ENCODE results near the gene CTSO.

CTSO gene

DNA sequence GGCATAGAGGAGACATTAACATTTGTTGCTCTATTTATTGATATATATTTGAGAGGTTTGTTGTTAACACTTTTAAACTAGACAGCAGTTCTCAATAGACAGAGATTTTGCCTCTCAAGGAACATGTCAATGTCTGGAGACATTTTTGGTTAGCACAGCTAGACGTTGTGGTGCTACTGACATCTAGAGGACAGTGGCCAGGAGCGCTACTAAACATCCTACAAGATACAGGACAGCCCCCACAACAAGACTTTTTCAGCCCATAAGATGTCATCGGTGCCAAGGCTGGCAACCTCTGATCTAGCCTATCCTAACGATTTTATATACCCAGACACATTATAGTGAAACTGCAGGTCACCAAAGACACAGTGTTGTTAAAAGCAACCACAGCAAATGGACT lies 18.4 kb upstream of the CTSO start:
- Histone ChIP-seq H3K4me1 (ENCODE audit: control insufficient read depth, low read depth, low read length) (peaks cover 14% of the 10 kb centered on the region), H3K4me3 (ENCODE audit: low read length) (no peak overlapping the region), H3K27me3 (ENCODE audit: control insufficient read depth, insufficient read depth, low read length) (no peaks in the 10 kb centered on the region), H3K36me3 (ENCODE audit: control insufficient read depth, low read depth, low read length) (no peaks in the 10 kb centered on the region), H3K27ac (ENCODE audit: low read length) (no peak overlapping the region), H3K9ac (ENCODE audit: low read length) (no peak overlapping the region), H3K9me3 (ENCODE audit: control insufficient read depth, low read depth, low read length) (no peaks in the 10 kb centered on the region)

DNA sequence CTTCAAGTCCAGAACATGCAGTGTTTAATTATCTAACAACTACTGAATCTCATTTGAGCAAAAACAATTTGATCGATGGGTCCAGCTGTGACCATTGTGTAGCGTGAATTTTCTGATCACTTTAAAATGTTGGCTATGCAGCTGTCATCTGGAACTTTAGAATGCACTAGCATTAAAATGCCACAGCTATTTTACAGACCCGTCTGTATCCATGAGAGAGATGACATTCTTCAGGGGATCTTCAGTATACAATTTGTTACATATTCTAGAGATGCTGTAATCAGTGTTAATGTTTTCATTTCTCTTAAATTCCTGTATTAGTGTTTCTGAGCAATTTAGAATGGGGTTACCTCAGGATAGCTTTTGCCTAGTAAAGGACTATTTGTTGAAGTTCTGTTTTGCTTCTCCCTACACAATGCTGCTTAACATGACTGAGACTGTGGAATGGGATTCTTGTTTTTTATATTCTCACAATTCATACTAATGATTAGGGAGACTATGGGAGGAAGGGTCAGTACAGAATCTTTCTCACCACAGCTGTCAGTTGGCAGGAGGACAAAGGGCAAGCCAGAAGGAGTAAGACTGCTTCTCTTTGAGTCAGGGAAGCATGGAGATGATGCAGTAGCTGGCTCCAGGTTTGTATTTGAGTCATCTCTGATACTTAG lies 13.2 kb upstream of the CTSO start:
- Histone ChIP-seq H3K27ac (ENCODE audit: low read length) (no peak overlapping the region), H3K4me3 (ENCODE audit: low read length) (no peak overlapping the region)

DNA sequence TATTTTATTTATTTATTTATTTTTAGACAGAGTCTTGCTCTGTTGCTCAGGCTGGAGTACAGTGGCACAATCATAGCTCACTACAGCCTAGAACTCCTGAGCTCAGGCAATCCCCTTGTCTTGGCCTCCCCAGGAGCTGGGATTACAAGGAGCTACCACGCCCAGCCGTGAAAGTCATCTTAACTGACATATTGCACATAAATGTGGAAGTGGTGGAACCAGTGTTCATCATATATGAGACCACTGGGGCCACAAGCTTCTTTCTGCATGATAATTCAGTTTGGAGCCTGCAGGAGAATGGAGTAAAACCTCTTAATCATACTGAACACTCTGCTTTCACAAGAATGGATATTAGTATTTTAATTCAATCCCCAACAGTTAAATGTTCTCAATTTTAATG lies 12.5 kb upstream of the CTSO start:
- no peak overlapping the region for H3K4me3 ChIP-seq (ENCODE audit: low read length)
- no peaks in the 10 kb centered on the region for H3K27me3 ChIP-seq (ENCODE audit: control insufficient read depth, insufficient read depth, low read length)
- H3K9me3 ChIP-seq (ENCODE audit: control insufficient read depth, low read depth, low read length) = no peaks in the 10 kb centered on the region
- H3K36me3 ChIP-seq (ENCODE audit: control insufficient read depth, low read depth, low read length) = no peaks in the 10 kb centered on the region
- no peak overlapping the region for H3K27ac ChIP-seq (ENCODE audit: low read length)
- H3K9ac ChIP-seq (ENCODE audit: low read length) = no peak overlapping the region
- no peaks in the 10 kb centered on the region for H3K4me1 ChIP-seq (ENCODE audit: control insufficient read depth, low read depth, low read length)

More for the DNA sequence above, 13.2 kb upstream of the CTSO start:
- H3K4me1 ChIP-seq (ENCODE audit: control insufficient read depth, low read depth, low read length) = no peaks in the 10 kb centered on the region
- H3K9me3 ChIP-seq (ENCODE audit: control insufficient read depth, low read depth, low read length) = no peaks in the 10 kb centered on the region
- no peaks in the 10 kb centered on the region for H3K36me3 ChIP-seq (ENCODE audit: control insufficient read depth, low read depth, low read length)
- H3K27me3 ChIP-seq (ENCODE audit: control insufficient read depth, insufficient read depth, low read length) = no peaks in the 10 kb centered on the region
- H3K9ac ChIP-seq (ENCODE audit: low read length) = no peak overlapping the region

DNA sequence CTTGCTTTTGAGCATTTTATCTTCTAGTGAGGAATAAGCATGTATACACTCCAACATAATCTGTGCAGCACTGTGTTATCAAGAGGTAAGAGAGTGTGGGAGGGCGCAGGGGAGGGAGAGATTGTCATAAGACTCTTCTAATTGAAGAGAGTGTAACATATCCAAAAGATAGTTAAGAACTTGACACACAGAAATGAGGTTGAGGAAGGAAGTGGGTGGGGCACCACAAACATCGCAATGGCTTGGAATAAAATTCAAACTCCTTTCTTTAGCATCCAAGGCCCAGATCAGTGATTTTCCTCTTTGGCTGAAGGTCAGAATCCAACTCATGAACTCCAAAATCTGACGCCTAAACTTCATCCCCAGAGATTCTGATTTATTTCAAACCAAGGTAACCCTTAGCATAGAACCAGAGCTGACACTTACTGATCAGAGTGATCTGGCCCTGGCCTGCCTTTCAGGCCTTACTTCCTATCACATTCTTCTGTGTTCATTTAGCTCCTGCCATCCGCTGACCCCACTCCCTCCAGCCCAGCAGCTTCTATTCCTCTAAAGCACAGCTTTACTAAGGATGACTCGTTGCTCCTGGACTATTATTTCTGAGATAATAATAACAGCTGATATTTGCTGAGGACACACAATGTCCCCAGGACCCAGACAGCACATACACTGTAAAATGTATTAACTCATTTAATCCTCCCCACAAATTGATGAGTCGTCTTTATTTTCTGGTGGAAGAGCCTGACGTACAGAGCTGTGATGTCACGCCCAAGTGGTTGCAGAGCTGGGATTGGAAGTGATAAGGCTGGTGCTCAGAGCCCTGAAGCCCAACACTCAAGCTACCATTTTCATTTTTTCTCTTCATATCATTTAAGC lies 10.6 kb upstream of the CTSO start:
- no peak overlapping the region for H3K9ac ChIP-seq (ENCODE audit: low read length)
- H3K27me3 ChIP-seq (ENCODE audit: control insufficient read depth, insufficient read depth, low read length) = no peaks in the 10 kb centered on the region
- H3K36me3 ChIP-seq (ENCODE audit: control insufficient read depth, low read depth, low read length) = no peaks in the 10 kb centered on the region
- no peak overlapping the region for H3K27ac ChIP-seq (ENCODE audit: low read length)
- H3K4me3 ChIP-seq (ENCODE audit: low read length) = no peak overlapping the region
- H3K4me1 ChIP-seq (ENCODE audit: control insufficient read depth, low read depth, low read length) = peaks cover 6% of the 10 kb centered on the region
- H3K9me3 ChIP-seq (ENCODE audit: control insufficient read depth, low read depth, low read length) = no peaks in the 10 kb centered on the region

DNA sequence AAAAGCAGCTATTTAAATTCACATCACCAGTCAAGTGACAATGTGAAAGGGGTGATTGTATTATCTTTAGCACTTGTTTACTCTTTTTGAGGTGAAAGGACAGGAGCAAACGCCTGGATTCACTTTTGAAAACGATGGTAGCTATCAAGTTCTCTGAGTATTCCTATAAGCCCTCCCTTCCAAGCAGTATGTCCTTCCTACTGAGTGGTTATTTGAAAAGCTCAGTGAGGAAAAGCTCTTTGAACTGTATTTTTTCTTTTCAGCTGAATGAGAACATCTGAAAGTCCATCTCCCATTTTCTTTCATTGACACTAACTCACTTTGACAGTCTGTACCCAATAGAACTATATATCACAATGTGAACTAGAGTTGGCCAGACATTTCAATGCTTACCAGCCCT lies 9.1 kb upstream of the CTSO start:
- no peak overlapping the region for H3K4me3 ChIP-seq (ENCODE audit: low read length)
- H3K27ac ChIP-seq (ENCODE audit: low read length) = no peak overlapping the region
- H3K27me3 ChIP-seq (ENCODE audit: control insufficient read depth, insufficient read depth, low read length) = no peaks in the 10 kb centered on the region
- no peaks in the 10 kb centered on the region for H3K36me3 ChIP-seq (ENCODE audit: control insufficient read depth, low read depth, low read length)
- no peaks in the 10 kb centered on the region for H3K9me3 ChIP-seq (ENCODE audit: control insufficient read depth, low read depth, low read length)
- H3K9ac ChIP-seq (ENCODE audit: low read length) = no peak overlapping the region
- H3K4me1 ChIP-seq (ENCODE audit: control insufficient read depth, low read depth, low read length) = peaks cover 6% of the 10 kb centered on the region

DNA sequence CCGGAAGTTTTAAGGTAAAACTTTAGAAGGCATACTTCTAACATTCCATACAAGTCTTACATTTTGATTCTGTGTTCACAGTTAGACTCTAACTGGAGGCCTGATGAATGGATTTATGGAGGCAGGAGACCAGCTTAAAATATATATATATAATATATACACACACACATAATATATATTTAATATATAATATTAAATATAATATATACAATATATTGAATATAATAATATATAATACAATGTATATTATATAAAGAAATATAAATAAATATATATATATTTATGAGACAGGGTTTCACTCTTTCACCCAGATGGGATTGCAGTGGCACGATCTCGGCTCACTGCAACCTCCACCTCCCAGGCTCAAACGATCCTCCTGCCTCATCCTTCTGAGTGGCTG lies 7.9 kb upstream of the CTSO start:
- H3K27ac ChIP-seq (ENCODE audit: low read length) = no peak overlapping the region

DNA sequence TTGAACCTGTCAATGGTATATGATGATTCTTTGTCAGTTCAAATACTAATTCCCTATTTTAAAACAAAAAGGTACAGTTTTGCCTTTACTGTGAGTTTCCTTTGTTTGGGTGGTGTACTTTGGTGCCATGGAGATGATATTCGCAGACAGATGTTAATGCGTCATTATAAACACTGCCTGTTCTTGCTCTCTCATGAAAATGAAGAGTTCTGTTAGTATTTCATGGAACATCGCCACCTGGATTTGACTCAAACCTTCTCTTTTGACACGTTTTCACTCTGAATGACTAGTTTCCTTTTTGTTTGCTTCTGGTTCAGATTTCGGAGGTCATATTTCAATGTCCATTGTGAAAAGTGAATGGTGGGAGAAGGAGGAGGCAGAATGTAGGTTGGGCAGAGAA lies 6.9 kb upstream of the CTSO start:
- H3K4me1 ChIP-seq (ENCODE audit: control insufficient read depth, low read depth, low read length) = peaks cover 6% of the 10 kb centered on the region
- H3K4me3 ChIP-seq (ENCODE audit: low read length) = no peak overlapping the region
- no peak overlapping the region for H3K27ac ChIP-seq (ENCODE audit: low read length)
- H3K9me3 ChIP-seq (ENCODE audit: control insufficient read depth, low read depth, low read length) = no peaks in the 10 kb centered on the region
- no peaks in the 10 kb centered on the region for H3K36me3 ChIP-seq (ENCODE audit: control insufficient read depth, low read depth, low read length)
- no peak overlapping the region for H3K9ac ChIP-seq (ENCODE audit: low read length)
- no peaks in the 10 kb centered on the region for H3K27me3 ChIP-seq (ENCODE audit: control insufficient read depth, insufficient read depth, low read length)

More for the DNA sequence above, 7.9 kb upstream of the CTSO start:
- Histone ChIP-seq H3K4me1 (ENCODE audit: control insufficient read depth, low read depth, low read length) (peaks cover 6% of the 10 kb centered on the region), H3K36me3 (ENCODE audit: control insufficient read depth, low read depth, low read length) (no peaks in the 10 kb centered on the region), H3K27me3 (ENCODE audit: control insufficient read depth, insufficient read depth, low read length) (no peaks in the 10 kb centered on the region), H3K9ac (ENCODE audit: low read length) (no peak overlapping the region), H3K9me3 (ENCODE audit: control insufficient read depth, low read depth, low read length) (no peaks in the 10 kb centered on the region), H3K4me3 (ENCODE audit: low read length) (no peak overlapping the region)

DNA sequence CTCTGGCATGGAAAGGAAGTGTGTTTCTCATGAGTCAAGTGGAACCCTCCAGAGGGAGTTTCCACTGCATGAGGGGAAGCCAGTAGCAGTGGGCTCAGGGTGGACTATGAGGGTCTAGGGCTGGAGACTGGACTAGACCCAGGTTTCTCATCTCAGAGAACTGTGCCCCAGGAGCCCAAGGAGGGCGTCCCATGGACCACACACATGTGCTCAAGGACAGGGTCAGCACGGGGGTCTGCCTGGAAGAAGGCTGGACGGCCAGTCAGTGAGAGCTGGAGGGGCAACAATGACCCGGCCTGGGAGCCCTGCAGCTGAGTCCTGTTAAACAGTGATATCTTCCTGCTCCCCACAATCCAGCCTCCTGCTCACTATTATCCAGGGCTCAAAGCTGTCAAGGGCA lies 5.8 kb upstream of the CTSO start:
- Histone ChIP-seq H3K4me1 (ENCODE audit: control insufficient read depth, low read depth, low read length) (peaks cover 6% of the 10 kb centered on the region), H3K27me3 (ENCODE audit: control insufficient read depth, insufficient read depth, low read length) (peaks cover 3% of the 10 kb centered on the region), H3K9me3 (ENCODE audit: control insufficient read depth, low read depth, low read length) (no peaks in the 10 kb centered on the region), H3K36me3 (ENCODE audit: control insufficient read depth, low read depth, low read length) (no peaks in the 10 kb centered on the region), H3K9ac (ENCODE audit: low read length) (no peak overlapping the region), H3K4me3 (ENCODE audit: low read length) (no peak overlapping the region), H3K27ac (ENCODE audit: low read length) (no peak overlapping the region)

DNA sequence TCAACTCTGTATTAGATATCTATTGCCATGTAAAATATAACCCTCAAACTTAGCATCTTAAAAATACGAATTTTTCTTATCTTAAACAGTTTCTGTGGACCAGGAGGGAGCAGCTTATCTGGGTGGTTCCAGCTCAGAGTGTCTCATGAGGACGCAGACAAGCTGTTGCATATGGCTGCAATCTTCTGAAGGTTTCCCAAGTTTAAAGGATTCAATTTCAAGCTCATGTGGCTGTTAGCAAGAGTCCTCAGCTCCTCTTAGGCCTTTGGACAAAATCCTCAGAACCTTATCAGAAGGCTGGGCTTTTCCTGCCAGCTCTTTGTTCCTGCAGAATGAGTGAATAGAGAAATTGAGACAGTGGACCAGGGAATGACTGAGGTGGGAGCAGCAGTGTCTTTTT lies 2.8 kb upstream of the CTSO start:
- Histone ChIP-seq H3K4me3 (ENCODE audit: low read length) (no peak overlapping the region), H3K27ac (ENCODE audit: low read length) (no peak overlapping the region), H3K9ac (ENCODE audit: low read length) (no peak overlapping the region), H3K4me1 (ENCODE audit: control insufficient read depth, low read depth, low read length) (peaks cover 6% of the 10 kb centered on the region), H3K9me3 (ENCODE audit: control insufficient read depth, low read depth, low read length) (no peaks in the 10 kb centered on the region), H3K27me3 (ENCODE audit: control insufficient read depth, insufficient read depth, low read length) (peaks cover 3% of the 10 kb centered on the region), H3K36me3 (ENCODE audit: control insufficient read depth, low read depth, low read length) (no peaks in the 10 kb centered on the region)

DNA sequence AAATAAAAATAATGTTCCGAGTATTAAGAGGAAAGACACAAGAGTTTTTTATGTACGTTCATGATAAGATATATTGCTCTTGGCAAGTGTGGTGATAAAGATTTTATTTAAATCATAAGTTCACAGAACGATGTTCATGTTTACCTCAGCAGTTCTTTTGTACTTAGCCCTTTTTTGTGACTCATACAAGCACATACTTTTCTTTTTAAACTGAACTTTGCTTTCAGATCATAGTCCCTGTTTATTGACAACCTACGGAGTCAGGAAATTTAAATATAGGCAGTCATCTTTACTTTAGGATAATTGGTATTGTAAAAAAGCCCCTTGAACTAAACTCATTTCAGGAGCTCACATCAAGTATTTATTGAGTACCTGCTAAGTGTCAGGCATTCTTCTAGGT lies 1.3 kb upstream of the CTSO start:
- no peak overlapping the region for H3K27ac ChIP-seq (ENCODE audit: low read length)

DNA sequence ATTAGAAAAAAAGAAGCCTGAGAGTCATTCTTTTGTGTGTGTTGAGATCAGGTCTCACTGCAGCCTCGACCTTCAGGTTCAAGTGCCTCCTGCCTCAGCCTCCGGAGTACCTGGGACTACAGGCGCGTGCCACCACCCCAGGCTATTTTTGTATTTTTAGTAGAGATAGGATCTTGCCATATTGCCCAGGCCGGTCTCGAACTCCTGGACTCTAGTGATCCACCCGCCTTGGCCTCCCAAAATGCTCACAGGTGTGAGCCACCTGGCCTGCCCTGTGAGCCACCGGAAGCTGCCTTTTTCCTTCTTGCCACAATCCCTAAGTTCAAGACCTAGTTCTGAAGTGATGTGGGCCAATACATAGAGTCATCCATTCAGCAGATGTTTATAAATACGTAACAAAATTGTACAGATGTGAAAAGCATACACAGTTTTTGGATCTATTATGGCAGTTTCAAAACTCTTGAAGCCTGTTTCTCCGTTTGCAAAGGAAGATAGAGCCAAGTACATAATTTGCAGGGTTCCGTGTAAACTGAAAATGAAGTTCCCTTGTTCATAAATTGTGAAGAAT lies 536 bp upstream of the CTSO start:
- Histone ChIP-seq H3K9me3 (ENCODE audit: control insufficient read depth, low read depth, low read length) (no peaks in the 10 kb centered on the region), H3K36me3 (ENCODE audit: control insufficient read depth, low read depth, low read length) (no peaks in the 10 kb centered on the region), H3K4me3 (ENCODE audit: low read length) (peak overlapping the region; percentile 72), H3K27me3 (ENCODE audit: control insufficient read depth, insufficient read depth, low read length) (peaks cover 3% of the 10 kb centered on the region), H3K4me1 (ENCODE audit: control insufficient read depth, low read depth, low read length) (no peaks in the 10 kb centered on the region), H3K27ac (ENCODE audit: low read length) (no peak overlapping the region), H3K9ac (ENCODE audit: low read length) (peak overlapping the region; percentile 75)

More for the DNA sequence above, 1.3 kb upstream of the CTSO start:
- H3K4me3 ChIP-seq (ENCODE audit: low read length) = no peak overlapping the region
- no peaks in the 10 kb centered on the region for H3K36me3 ChIP-seq (ENCODE audit: control insufficient read depth, low read depth, low read length)
- H3K9me3 ChIP-seq (ENCODE audit: control insufficient read depth, low read depth, low read length) = no peaks in the 10 kb centered on the region
- peaks cover 3% of the 10 kb centered on the region for H3K27me3 ChIP-seq (ENCODE audit: control insufficient read depth, insufficient read depth, low read length)
- H3K4me1 ChIP-seq (ENCODE audit: control insufficient read depth, low read depth, low read length) = no peaks in the 10 kb centered on the region
- H3K9ac ChIP-seq (ENCODE audit: low read length) = no peak overlapping the region
